Neural cell (in vitro differentiated cells): ENCODE data around the gene HHATL.

Experiments
- EP300 ChIP-seq: fragments of 450-650 bp; conservative IDR thresholded peaks from 2 replicates; pipeline ENCODE4 v1.6.1; 2014; ENCODE audit warnings: antibody characterized with exemption, mild to moderate bottlenecking, moderate library complexity; ENCODE audit not compliant: poor library complexity, severe bottlenecking
- EZH2 ChIP-seq: fragments of 200-600, 300-800 bp; shearing (Covaris generic), sonication (generic); IDR thresholded peaks from 2 replicates; pipeline ENCODE4 v1.6.1; 2014; ENCODE audit warnings: antibody characterized with exemption, low read length, borderline replicate concordance, mild to moderate bottlenecking; ENCODE audit not compliant: insufficient read depth, poor library complexity, severe bottlenecking

GRCh38 chr3:42675909-42676308 is 26.7 kb downstream of the HHATL start:
- TF ChIP-seq EZH2 (no peak), EP300 (no peak)
